C4-2B (cell line): ENCODE data around the gene BAHCC1.

Experiments
- ZFX ChIP-seq: fragments of 450-650 bp; IDR thresholded peaks from 2 replicates; pipeline ENCODE4 v1.6.1; 2017
- TF ChIP-seq, protein P1 (sequence below): fragments of 450-650 bp; conservative IDR thresholded peaks from 2 replicates; pipeline ENCODE4 v1.5.1; 2017; ENCODE audit warnings: mild to moderate bottlenecking

DNA sequence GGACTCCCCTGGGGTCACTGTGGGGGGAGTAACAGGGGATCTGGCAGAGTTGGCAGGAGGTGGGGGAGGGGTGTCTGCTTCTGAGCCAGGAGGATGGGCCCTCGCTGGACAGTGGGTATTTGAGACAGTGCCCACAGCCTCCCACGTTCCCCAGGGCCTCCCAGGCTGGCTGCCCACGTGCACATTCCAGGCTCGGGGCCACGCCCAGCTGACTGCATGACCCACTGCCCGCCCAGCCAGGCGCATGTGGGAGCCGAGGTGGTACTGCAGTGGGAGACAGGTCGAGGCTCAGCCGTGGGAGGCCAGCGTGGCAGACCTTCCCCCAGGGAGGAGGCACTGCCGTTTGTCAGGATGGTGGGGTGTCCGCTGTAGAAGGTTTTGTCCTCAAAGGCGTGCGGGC lies 38.8 kb downstream of the BAHCC1 start:
- TF ChIP-seq, protein P1, sequence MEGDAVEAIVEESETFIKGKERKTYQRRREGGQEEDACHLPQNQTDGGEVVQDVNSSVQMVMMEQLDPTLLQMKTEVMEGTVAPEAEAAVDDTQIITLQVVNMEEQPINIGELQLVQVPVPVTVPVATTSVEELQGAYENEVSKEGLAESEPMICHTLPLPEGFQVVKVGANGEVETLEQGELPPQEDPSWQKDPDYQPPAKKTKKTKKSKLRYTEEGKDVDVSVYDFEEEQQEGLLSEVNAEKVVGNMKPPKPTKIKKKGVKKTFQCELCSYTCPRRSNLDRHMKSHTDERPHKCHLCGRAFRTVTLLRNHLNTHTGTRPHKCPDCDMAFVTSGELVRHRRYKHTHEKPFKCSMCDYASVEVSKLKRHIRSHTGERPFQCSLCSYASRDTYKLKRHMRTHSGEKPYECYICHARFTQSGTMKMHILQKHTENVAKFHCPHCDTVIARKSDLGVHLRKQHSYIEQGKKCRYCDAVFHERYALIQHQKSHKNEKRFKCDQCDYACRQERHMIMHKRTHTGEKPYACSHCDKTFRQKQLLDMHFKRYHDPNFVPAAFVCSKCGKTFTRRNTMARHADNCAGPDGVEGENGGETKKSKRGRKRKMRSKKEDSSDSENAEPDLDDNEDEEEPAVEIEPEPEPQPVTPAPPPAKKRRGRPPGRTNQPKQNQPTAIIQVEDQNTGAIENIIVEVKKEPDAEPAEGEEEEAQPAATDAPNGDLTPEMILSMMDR = no peak
- no peak for TF ChIP-seq ZFX
